Muscle of back (tissue), 13 donors: ENCODE measurements around the gene B3GLCT. TPM values are rescaled to one million over a fixed set of nuclear protein-coding genes. Genes with fewer than 3 reads are reported as not detected.
"Not testable (repeated sequence)": the region's sequence is repeated elsewhere in the genome, so short reads cannot be mapped to it uniquely, and the experiment has no call there.

Experiments used
- DNase-seq, 3 donors: peaks; one replicate each; pipeline versions ENCODE4 v3.0.0 to v3.0.0-alpha.2; 2013
- long read RNA-seq, 9 donors: transcript quantifications; one replicate each; lab custom pipeline, GENCODE V29; 2026
- polyA plus RNA-seq, 10 donors: library from polyadenylated mRNA; unstranded; fragments of 120-200 nt; gene quantifications; one replicate each; pipeline ENCODE4 v1.2.1, GENCODE V29; 2013; ENCODE audit not compliant: insufficient read length in 10 of 10

The B3GLCT gene
- polyA plus RNA-seq: 10 to 100 TPM; 16.9 to 38.4 (median 22.4) TPM
- long read RNA-seq, donor 1, full-length matches to known transcripts: 1 of 1 reads
- long read RNA-seq, donor 1, partial matches to known transcripts: 0 of 1 reads
- long read RNA-seq, donor 1, other reads (novel, unspliced or antisense): 0 of 1 reads
- long read RNA-seq, donor 2, full-length matches to known transcripts: 5 of 44 reads
- long read RNA-seq, donor 2, partial matches to known transcripts: 39 of 44 reads
- long read RNA-seq, donor 2, other reads (novel, unspliced or antisense): 0 of 44 reads
- long read RNA-seq, donor 3: 0 reads
- long read RNA-seq, donor 4, full-length matches to known transcripts: 5 of 5 reads
- long read RNA-seq, donor 4, partial matches to known transcripts: 0 of 5 reads
- long read RNA-seq, donor 4, other reads (novel, unspliced or antisense): 0 of 5 reads
- long read RNA-seq, donor 5, full-length matches to known transcripts: 3 of 3 reads
- long read RNA-seq, donor 5, partial matches to known transcripts: 0 of 3 reads
- long read RNA-seq, donor 5, other reads (novel, unspliced or antisense): 0 of 3 reads
- long read RNA-seq, donor 6, full-length matches to known transcripts: 8 of 8 reads
- long read RNA-seq, donor 6, partial matches to known transcripts: 0 of 8 reads
- long read RNA-seq, donor 6, other reads (novel, unspliced or antisense): 0 of 8 reads
- long read RNA-seq, donor 7, full-length matches to known transcripts: 2 of 2 reads
- long read RNA-seq, donor 7, partial matches to known transcripts: 0 of 2 reads
- long read RNA-seq, donor 7, other reads (novel, unspliced or antisense): 0 of 2 reads
- long read RNA-seq, donor 8, full-length matches to known transcripts: 1 of 1 reads
- long read RNA-seq, donor 8, partial matches to known transcripts: 0 of 1 reads
- long read RNA-seq, donor 8, other reads (novel, unspliced or antisense): 0 of 1 reads
- long read RNA-seq, donor 9: 0 reads

DNA sequence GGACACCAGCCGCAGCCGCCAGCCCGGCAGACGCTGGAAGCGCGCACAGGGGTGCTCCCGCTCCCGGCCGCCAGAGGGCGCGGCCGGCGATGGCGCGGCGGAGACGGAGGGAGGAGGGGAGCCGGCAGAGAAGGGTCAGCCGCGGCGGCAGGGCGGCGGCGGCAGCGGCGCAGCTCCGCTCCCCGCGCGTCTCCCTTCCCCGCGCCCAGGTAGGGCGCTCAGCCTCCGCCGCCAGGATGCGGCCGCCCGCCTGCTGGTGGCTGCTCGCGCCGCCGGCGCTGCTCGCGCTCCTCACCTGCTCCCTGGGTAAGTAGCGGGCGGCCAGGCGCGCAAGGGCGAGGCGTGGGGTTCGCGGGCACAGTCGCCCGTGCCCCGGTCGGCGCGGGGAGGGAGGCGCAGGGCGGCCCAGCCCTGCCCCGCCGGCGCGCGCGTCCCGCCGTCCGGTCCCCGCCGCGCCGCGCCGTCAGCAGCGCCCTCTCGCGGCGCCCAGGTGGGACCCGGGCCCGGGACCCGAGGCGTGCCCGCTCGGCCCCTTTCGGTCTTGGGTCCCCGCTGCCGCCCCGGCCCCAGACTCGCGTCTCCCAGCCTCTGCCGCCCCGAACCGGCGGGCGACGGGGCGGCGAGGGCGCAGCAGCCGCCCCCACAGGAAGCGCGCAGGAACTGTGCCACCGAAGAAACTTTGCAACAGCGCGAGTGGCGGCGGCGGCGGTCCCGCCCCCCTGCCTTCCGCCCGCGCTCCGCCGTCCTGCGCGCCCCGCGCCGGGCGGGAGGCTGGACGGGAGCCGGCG lies at the start of gene B3GLCT:
Gene B3GLCT (plus strand): TSS at position 127 of the 788 bp plus-strand sequence. CDS start 110 bp downstream, at position 237.
- DNase-seq: peak; percentile 81 to 92 (median 92)

DNA sequence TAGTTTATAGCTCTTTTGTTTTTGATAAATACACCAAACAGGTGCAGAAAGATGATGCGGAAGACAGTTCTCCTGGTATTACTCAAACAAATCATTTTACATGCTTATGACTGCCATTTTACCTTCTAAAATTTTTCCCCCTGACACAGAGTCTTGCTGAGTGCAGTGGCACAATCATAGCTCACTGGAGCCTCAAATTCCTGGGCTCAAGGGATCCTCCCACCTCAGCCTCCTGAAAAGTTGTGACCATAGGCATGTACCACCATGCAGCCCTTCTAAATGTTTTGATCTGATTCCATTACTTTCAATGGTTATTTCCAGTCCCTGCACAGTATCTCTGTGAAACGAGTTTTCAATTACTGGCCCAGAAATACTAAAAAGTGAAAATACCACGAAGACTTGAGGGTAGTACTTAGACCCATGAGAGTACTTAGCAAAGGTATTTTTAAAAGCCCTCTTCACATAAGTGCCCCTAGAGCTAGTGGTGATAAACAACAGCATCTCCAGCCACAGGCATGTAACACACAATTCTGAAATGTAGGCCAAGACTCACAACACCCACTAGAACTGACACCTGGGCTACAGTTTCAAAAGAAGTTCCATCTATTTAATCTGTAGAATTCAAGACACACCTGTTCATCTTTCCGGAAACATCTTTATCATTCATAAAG lies 49.3 kb upstream of the B3GLCT start:
- no peak for DNase-seq

DNA sequence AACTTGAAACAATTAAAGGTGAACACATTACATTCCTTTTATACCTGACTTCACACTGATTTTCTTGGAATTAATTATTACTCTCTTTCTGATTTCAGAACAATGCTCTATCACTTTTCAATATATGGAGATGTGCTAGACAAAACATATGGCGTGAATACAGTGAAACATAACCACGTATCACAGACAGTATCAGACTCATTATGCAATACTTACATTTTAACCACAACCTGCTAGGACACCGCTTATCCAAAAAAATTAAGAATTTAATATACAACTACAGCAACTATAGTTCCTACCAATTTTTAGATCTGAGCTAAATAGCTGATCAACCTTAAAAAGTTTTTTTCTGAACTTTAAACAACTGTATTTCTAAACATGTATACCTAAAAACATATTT lies 47.9 kb upstream of the B3GLCT start:
- DNase-seq: no peak

DNA sequence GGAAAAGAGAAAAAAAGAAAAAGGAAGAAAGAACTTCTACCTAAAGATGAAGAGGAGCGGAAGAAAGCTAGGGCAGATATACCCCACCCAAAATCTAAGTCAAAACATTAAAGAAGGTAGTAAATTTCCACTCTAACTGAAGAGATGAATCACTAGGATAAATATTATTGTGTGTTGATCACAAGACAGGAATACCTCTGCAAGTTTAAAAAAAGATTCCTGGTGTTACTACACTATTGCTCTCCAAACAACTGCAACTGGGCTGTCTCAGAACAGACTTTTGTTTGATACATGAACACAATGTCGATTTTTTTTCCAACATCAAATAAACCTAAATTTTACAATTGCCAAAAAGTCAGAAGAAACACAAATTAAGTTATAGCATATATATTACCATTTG lies 44.8 kb upstream of the B3GLCT start:
- DNase-seq: no peak

GRCh38 chr13:31159306-31159705 lies 40.5 kb upstream of the B3GLCT start:
- no peak for DNase-seq

DNA sequence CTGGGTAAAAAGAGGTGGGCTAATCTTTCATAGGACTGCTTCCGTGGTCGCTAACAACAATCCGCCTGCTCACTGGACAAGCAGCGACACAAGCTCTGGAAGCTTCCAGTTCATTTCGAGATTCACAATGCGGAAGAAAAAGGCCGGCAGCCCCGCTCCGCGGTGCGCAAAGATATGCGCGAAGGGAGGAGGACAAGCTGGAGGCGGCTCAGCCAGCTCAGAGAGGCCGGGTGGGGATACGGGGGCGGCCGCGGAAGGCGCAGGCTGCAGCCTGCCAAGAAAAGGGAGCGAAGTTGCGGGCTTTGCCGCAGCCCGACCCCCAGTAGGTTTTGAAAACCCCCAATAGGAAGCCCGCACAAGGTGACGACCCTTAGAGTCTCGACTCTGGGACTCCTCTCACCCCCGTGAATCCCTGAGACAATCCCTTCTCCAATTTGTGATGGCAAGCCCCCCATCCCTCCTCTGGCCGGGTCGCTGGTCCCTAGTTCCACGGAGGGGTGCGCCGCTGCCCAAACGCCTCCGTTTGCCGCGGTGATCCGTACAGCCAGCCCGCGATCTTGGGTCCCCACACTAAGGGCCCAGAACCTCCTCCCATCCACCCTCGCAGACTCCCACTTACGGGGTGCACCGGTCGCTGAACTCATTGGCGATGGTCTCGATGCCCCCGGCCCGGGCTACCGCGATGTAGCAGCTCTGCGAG lies 38.8 kb upstream of the B3GLCT start:
- DNase-seq: peak; percentile 73 to 90 (median 83)

GRCh38 chr13:31161557-31162150 lies 38.1 kb upstream of the B3GLCT start, which contains the start of gene HSPH1:
TSS of gene HSPH1 (minus strand) at chr13:31161904. CDS start at chr13:31161582, 322 bp downstream.
- DNase-seq: peak; percentile 98 to 100 (median 98)

DNA sequence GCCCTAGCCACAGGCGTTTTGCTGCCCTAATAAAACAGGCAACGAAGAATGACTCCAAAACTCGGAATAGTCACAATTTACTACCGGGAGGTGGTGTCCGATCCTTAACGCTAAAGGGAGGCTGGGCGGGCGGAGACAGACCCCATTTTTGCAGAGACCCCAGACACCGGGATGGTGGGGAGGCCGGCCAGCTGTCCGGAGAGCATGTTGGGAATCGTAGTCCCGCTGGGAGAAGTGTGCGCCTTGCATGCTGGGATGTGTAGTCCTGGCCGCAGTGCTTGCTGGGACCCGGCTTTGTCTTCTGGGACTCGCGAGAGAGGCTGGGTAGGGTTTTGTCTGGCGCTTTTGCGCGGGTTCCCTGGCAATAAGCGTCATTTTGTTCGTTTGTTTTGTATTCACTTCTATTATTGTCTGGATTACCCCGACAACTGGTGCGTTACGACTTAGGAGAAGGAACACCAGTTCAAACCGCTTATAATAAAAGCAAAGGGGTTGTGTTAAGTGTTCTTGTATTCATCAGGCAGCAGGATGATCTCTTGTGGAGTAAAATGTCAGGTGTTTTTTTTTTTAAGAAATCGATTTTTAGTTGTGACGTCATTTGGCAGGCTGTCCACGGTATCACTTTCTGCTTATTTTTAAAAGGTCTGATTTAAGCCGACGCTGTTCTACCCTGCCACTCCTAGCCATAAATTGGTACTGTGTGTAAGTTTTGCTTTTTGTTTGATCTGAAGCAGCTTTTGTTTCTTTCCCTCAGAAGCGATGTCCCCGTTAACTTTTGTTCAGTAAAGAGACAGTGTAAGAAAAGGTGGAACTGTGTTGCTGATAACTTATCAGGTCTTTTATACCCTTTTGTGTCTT lies 37.4 kb upstream of the B3GLCT start:
- DNase-seq: peak; percentile 98 to 99 (median 98)

DNA sequence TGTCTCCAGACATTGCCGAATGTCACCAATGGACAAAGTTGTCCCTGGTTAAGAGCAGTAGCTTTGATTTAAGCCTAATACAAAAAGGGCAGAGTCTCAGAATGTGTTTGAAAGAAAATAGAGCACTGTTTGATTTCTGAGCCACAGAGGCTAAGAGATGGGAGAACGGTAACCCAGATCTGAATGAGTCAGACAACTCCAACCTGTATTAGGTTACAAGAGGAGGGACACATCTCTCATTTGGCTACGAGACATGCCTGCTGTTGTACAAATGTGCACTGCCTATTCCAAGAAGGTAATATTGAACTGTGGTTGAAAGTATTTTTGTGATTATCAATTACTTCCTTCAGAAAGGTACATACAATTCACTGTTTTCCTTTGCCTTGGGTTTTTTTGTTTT lies 33.2 kb upstream of the B3GLCT start:
- no peak for DNase-seq

DNA sequence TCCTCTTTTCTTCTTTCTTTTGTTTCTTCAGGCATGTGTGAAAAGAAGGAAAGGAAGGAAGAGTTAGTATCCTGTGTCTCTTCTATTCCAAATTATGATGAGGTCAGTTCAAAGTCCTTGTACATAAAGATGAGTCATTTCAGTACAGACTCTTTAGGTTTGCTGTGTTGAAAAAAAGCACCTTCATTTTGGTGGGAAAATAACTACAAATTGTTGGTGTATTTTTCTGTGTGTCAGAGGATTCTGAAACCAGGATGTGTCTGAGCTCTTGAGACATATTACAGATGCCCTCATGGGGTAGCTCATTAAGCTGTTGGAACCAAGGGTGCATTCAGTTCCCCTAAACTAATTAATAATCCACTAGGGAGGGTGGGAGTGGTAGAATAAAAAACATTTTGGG lies 32.3 kb upstream of the B3GLCT start:
- DNase-seq: no peak

DNA sequence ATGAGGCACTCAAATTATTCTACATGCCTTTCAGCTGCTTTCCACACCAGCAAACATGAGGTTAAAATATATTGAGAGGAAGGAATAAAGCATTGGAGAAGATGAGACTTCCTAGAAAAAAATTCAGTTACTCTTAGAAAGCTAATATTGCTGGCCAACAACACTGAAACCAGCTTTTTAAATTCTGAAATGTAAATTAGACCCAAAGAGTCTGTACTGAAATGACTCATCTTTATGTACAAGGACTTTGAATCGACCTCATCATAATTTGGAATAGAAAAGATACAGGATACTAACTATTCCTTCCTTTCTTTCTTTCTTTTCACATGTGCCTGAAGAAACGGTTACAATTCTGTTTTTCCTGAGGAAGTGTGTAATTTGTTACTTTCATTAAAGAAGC lies 31.6 kb upstream of the B3GLCT start:
- no peak for DNase-seq

GRCh38 chr13:31168736-31169135 lies 31.0 kb upstream of the B3GLCT start:
- no peak for DNase-seq

GRCh38 chr13:31172001-31172400 lies 27.8 kb upstream of the B3GLCT start:
- no peak for DNase-seq

- peak in 1 of 3 donors; percentile 71 for DNase-seq
Measured at GRCh38 chr13:31172535-31172934, 27.2 kb upstream of the B3GLCT start.

DNA sequence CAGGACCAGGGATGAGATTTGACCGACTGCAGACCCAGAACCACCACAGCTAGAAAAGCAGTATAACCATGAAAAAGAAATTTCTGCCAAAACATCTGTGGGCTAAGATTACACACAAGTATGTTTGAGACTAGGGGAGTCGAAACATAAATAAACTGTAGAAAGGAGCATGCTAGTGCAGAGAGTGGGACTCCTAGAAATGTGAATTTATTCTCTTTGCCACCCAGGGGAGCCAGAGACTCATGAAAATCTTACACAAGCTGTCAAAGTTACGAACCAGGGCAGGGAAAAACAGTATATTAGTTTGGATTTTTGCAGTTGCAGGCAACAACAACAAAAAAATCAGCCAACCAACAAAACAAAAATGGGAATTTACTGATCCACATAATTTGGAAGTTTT lies 25.8 kb upstream of the B3GLCT start:
- peak in 2 of 3 donors; percentile 21 to 48 for DNase-seq

- DNase-seq: peak; percentile 14 to 52 (median 44)
Measured at GRCh38 chr13:31175847-31176532, 23.8 kb upstream of the B3GLCT start.

DNA sequence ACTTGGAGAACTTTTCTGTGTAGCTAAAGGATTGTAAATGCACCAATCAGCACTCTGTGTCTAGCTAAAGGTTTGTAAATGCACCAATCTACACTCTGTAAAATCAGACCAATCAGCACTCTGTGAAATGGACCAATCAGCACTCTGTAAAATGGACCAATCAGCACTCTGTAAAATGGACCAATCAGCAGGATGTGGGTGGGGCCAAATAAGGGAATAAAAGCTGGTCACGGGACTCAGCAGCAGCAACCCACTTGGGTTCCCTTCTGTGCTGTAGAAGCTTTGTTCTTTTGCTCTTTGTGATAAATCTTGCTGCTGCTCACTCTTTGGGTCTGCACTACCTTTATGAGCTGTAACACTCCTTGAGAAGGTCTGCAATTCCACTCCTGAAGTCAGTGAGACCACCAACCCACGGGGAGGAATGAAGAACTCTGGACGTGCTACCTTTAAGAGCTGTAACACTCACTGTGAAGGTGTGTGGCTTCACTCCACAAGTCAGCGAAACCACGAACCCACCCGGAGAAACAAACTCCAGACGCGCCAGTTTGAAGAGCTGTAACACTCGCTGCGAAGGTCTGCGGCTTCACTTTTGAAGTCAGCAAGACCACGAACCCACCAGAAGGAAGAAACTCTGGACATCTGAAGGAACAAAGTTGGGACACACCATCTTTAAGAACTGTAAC lies 21.8 kb upstream of the B3GLCT start:
- not testable (repeated sequence) for DNase-seq

DNA sequence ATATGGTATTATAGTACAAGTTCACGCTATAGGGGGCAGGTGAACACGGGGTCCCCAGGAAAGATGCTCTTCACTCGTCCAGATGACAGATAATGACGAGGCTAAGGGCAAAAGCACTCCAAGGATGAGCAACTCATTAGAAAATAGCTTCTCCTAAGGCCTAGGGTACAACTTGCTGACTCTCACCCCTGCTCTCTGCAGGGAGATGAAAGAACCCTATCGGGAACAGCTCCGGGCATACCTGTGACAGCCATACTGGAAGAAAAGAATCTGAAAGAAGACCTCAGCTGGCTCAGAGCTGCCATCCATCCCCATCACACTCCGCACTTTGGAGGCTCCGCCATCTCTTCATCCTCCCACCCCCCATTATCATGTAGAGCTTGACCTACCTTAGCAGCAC lies 20.5 kb upstream of the B3GLCT start:
- no peak for DNase-seq
